C4-2B (cell line): Measurements from ENCODE around the gene HECW1.

Experiments used
- CTCF ChIP-seq: fragments of 450-650 bp; conservative IDR thresholded peaks from 2 replicates; pipeline ENCODE4 v1.5.1; 2017; ENCODE audit warnings: mild to moderate bottlenecking
- ZFX ChIP-seq: fragments of 450-650 bp; IDR thresholded peaks from 2 replicates; pipeline ENCODE4 v1.6.1; 2017

GRCh38 chr7:43353902-43354301 is 241.5 kb downstream of the HECW1 start:
- peak; percentile 29 for TF ChIP-seq CTCF
- TF ChIP-seq ZFX, result no peak
